ENCODE data around the gene PITX1.
"Not testable (repeated sequence)": the region's sequence is repeated elsewhere in the genome, so short reads cannot be mapped to it uniquely, and the experiment has no call there.

PITX1 gene

GRCh38 chr5:135008981-135009735 is 24.9 kb downstream of the PITX1 start:
- DNase-seq, result no peak

- no peak for DNase-seq
Observed at GRCh38 chr5:135008556-135008955, 25.5 kb downstream of the PITX1 start.

- DNase-seq, result no peak
Observed at GRCh38 chr5:135007749-135008363, 26.2 kb downstream of the PITX1 start.

GRCh38 chr5:135007305-135007704 is 26.7 kb downstream of the PITX1 start:
- DNase-seq, result no peak

- DNase-seq, result no peak
Observed at GRCh38 chr5:135005076-135005475, 29.0 kb downstream of the PITX1 start.

GRCh38 chr5:135004376-135004775 is 29.7 kb downstream of the PITX1 start:
- DNase-seq, result no peak

GRCh38 chr5:134998068-134998467 is 36.0 kb downstream of the PITX1 start:
- not testable (repeated sequence) for DNase-seq

- no peak for DNase-seq
Observed at GRCh38 chr5:134997015-134997414, 37.0 kb downstream of the PITX1 start.

GRCh38 chr5:134995850-134996402 is 38.1 kb downstream of the PITX1 start:
- DNase-seq, result no peak

- no peak for DNase-seq
Observed at GRCh38 chr5:134994560-134995156, 39.4 kb downstream of the PITX1 start.

GRCh38 chr5:134993161-134993560 is 40.9 kb downstream of the PITX1 start:
- DNase-seq, result no peak

GRCh38 chr5:134992148-134992547 is 41.9 kb downstream of the PITX1 start:
- DNase-seq, result no peak

GRCh38 chr5:134990183-134990582 is 43.8 kb downstream of the PITX1 start:
- not testable (repeated sequence) for DNase-seq

- no peak for DNase-seq
Observed at GRCh38 chr5:134989266-134989830, 44.7 kb downstream of the PITX1 start.

- no peak for DNase-seq
Observed at GRCh38 chr5:134982230-134982629, 51.8 kb downstream of the PITX1 start.

- no peak for DNase-seq
Observed at GRCh38 chr5:134979416-134979815, 54.6 kb downstream of the PITX1 start.
